T-helper 2 cell treated with Interferon-gamma antibody and Interleukin-4, amounts not matched to agents 5 μg/mL and 100 μg/mL, for 36 hours (primary cell): ENCODE results near the gene RAB36.

Experiments used
- DNase-seq: peaks from one replicate; pipeline ENCODE4 v3.0.0; 2021; ENCODE audit warnings: low spot score
- H3K27ac Mint-ChIP-seq: one replicate; pipeline ENCODE4 v1.8.0; 2021; ENCODE audit warnings: mild to moderate bottlenecking, mixed read lengths
- H3K27me3 Mint-ChIP-seq: one replicate; pipeline ENCODE4 v1.8.0; 2021; ENCODE audit warnings: low read depth, mixed read lengths
- H3K36me3 Mint-ChIP-seq: one replicate; pipeline ENCODE4 v1.8.0; 2021; ENCODE audit warnings: low read depth, mixed read lengths
- H3K4me1 Mint-ChIP-seq: one replicate; pipeline ENCODE4 v1.8.0; 2021; ENCODE audit warnings: low read depth, mixed read lengths
- H3K4me3 Mint-ChIP-seq: one replicate; pipeline ENCODE4 v1.8.0; 2022; ENCODE audit warnings: mild to moderate bottlenecking, moderate library complexity, mixed read lengths
- H3K9me3 Mint-ChIP-seq: one replicate; pipeline ENCODE4 v1.8.0; 2021; ENCODE audit warnings: mixed read lengths

RAB36 gene

GRCh38 chr22:23179381-23180299 lies 34.4 kb downstream of the RAB36 start:
- H3K4me1 Mint-ChIP-seq, result peaks cover 47% of the 10 kb centered on the region
- peak overlapping the region; percentile 53 for H3K27ac Mint-ChIP-seq

GRCh38 chr22:23180301-23180892 lies 35.1 kb downstream of the RAB36 start, which contains the start of gene BCR:
BCR (plus strand) TSS chr22:23180509; CDS start chr22:23180961, 452 bp downstream.
- Mint-ChIP-seq H3K4me1 (peaks cover 49% of the 10 kb centered on the region), H3K27me3 (no peaks in the 10 kb centered on the region), H3K27ac (peak within 1 kb of the TSS; percentile 53), H3K36me3 (peaks cover 24% of the 10 kb centered on the region), H3K4me3 (peak within 1 kb of the TSS; percentile 88), H3K9me3 (peaks cover 8% of the 10 kb centered on the region)
- peak; percentile 64 for DNase-seq

More at GRCh38 chr22:23179381-23180299, 34.4 kb downstream of the RAB36 start:
- H3K9me3 Mint-ChIP-seq, result peaks cover 8% of the 10 kb centered on the region
- H3K27me3 Mint-ChIP-seq, result no peaks in the 10 kb centered on the region
- no peak for DNase-seq
- H3K4me3 Mint-ChIP-seq, result peak overlapping the region; percentile 81
- H3K36me3 Mint-ChIP-seq, result peaks cover 24% of the 10 kb centered on the region

GRCh38 chr22:23180893-23181720 lies 35.8 kb downstream of the RAB36 start:
- peaks cover 4% of the 10 kb centered on the region for H3K9me3 Mint-ChIP-seq
- peak; percentile 24 for DNase-seq
- peaks cover 27% of the 10 kb centered on the region for H3K36me3 Mint-ChIP-seq
- H3K4me3 Mint-ChIP-seq, result peak overlapping the region; percentile 88
- H3K27ac Mint-ChIP-seq, result no peak overlapping the region
- H3K4me1 Mint-ChIP-seq, result peaks cover 53% of the 10 kb centered on the region
- no peaks in the 10 kb centered on the region for H3K27me3 Mint-ChIP-seq

GRCh38 chr22:23181721-23182308 lies 36.5 kb downstream of the RAB36 start:
- H3K9me3 Mint-ChIP-seq, result peaks cover 4% of the 10 kb centered on the region
- peak overlapping the region; percentile 88 for H3K4me3 Mint-ChIP-seq
- H3K36me3 Mint-ChIP-seq, result peaks cover 29% of the 10 kb centered on the region
- H3K27me3 Mint-ChIP-seq, result no peaks in the 10 kb centered on the region
- H3K4me1 Mint-ChIP-seq, result peaks cover 52% of the 10 kb centered on the region
- peak; percentile 6 for DNase-seq
- H3K27ac Mint-ChIP-seq, result peak overlapping the region; percentile 87

- Mint-ChIP-seq H3K4me3 (peak overlapping the region; percentile 88), H3K27me3 (no peaks in the 10 kb centered on the region), H3K27ac (peak overlapping the region; percentile 87), H3K9me3 (no peaks in the 10 kb centered on the region), H3K36me3 (peaks cover 28% of the 10 kb centered on the region), H3K4me1 (peaks cover 47% of the 10 kb centered on the region)
- peak; percentile 78 for DNase-seq
Observed at GRCh38 chr22:23182309-23183060, 37.2 kb downstream of the RAB36 start.

- H3K27me3 Mint-ChIP-seq, result no peaks in the 10 kb centered on the region
- peaks cover 35% of the 10 kb centered on the region for H3K36me3 Mint-ChIP-seq
- DNase-seq, result no peak
- H3K4me3 Mint-ChIP-seq, result peak overlapping the region; percentile 88
- peak overlapping the region; percentile 87 for H3K27ac Mint-ChIP-seq
- H3K4me1 Mint-ChIP-seq, result peaks cover 51% of the 10 kb centered on the region
- H3K9me3 Mint-ChIP-seq, result no peaks in the 10 kb centered on the region
Observed at GRCh38 chr22:23183061-23183698, 37.9 kb downstream of the RAB36 start.

GRCh38 chr22:23184100-23184763 lies 39.0 kb downstream of the RAB36 start:
- H3K4me1 Mint-ChIP-seq, result peaks cover 43% of the 10 kb centered on the region
- H3K36me3 Mint-ChIP-seq, result peaks cover 38% of the 10 kb centered on the region

GRCh38 chr22:23184764-23185113 lies 39.5 kb downstream of the RAB36 start:
- H3K4me1 Mint-ChIP-seq, result peaks cover 43% of the 10 kb centered on the region
- DNase-seq, result no peak
- peaks cover 39% of the 10 kb centered on the region for H3K36me3 Mint-ChIP-seq
- peak overlapping the region; percentile 62 for H3K27ac Mint-ChIP-seq
- H3K27me3 Mint-ChIP-seq, result no peaks in the 10 kb centered on the region
- H3K9me3 Mint-ChIP-seq, result no peaks in the 10 kb centered on the region
- peak overlapping the region; percentile 64 for H3K4me3 Mint-ChIP-seq

More at GRCh38 chr22:23184100-23184763, 39.0 kb downstream of the RAB36 start:
- no peak for DNase-seq
- Mint-ChIP-seq H3K27me3 (no peaks in the 10 kb centered on the region), H3K9me3 (no peaks in the 10 kb centered on the region), H3K4me3 (peak overlapping the region; percentile 88), H3K27ac (peak overlapping the region; percentile 65)

- no peaks in the 10 kb centered on the region for H3K27me3 Mint-ChIP-seq
- H3K27ac Mint-ChIP-seq, result peak overlapping the region; percentile 15
- no peak for DNase-seq
- peaks cover 36% of the 10 kb centered on the region for H3K36me3 Mint-ChIP-seq
- H3K9me3 Mint-ChIP-seq, result no peaks in the 10 kb centered on the region
- peaks cover 37% of the 10 kb centered on the region for H3K4me1 Mint-ChIP-seq
- H3K4me3 Mint-ChIP-seq, result no peak overlapping the region
Observed at GRCh38 chr22:23187211-23187610, 41.9 kb downstream of the RAB36 start.

- H3K4me1 Mint-ChIP-seq, result peaks cover 30% of the 10 kb centered on the region
- H3K36me3 Mint-ChIP-seq, result peaks cover 36% of the 10 kb centered on the region
- no peaks in the 10 kb centered on the region for H3K27me3 Mint-ChIP-seq
- no peak overlapping the region for H3K4me3 Mint-ChIP-seq
- no peaks in the 10 kb centered on the region for H3K9me3 Mint-ChIP-seq
- DNase-seq, result no peak
- peak overlapping the region; percentile 20 for H3K27ac Mint-ChIP-seq
Observed at GRCh38 chr22:23187871-23188700, 42.8 kb downstream of the RAB36 start.

GRCh38 chr22:23190526-23190925 lies 45.2 kb downstream of the RAB36 start:
- H3K27me3 Mint-ChIP-seq, result no peaks in the 10 kb centered on the region
- H3K9me3 Mint-ChIP-seq, result no peaks in the 10 kb centered on the region
- peaks cover 28% of the 10 kb centered on the region for H3K36me3 Mint-ChIP-seq
- H3K4me3 Mint-ChIP-seq, result no peak overlapping the region
- H3K4me1 Mint-ChIP-seq, result peaks cover 15% of the 10 kb centered on the region
- no peak overlapping the region for H3K27ac Mint-ChIP-seq
- no peak for DNase-seq
